ENCODE data around the gene RGSL1.

- TF ChIP-seq EZH2 (IDR thresholded peaks at IDR 0.05; ENCODE audit: insufficient read depth, poor library complexity, severe bottlenecking) (no peak), EZH2phosphoT487 (IDR thresholded peaks at IDR 0.05; ENCODE audit: insufficient read depth, low read depth) (no peak)
Observed at GRCh38 chr1:182607566-182607965, 157.6 kb downstream of the RGSL1 start.

Measured in GM23248 (cell line).